NCI-H748 (cell line): ENCODE data around the gene ADAMTS13.
"Not testable (repeated sequence)": the region's sequence is repeated elsewhere in the genome, so short reads cannot be mapped to it uniquely, and the experiment has no call there.

ENCODE experiments used
- DNase-seq: peaks from one replicate; lab custom pipeline; 2025; ENCODE audit not compliant: unreplicated experiment; lab: John Stamatoyannopoulos, UW

The ADAMTS13 gene

DNA sequence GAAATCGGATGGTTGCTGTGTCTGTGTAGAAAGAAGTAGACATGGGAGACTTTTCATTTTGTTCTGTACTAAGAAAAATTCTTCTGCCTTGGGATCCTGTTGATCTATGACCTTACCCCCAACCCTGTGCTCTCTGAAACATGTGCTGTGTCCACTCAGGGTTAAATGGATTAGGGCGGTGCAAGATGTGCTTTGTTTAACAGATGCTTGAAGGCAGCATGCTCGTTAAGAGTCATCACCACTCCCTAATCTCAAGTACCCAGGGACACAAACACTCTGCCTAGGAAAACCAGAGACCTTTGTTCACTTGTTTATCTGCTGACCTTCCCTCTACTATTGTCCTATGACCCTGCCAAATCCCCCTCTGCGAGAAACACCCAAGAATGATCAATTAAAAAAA, 30.7 kb upstream of the ADAMTS13 start:
- DNase-seq: not testable (repeated sequence)

DNA sequence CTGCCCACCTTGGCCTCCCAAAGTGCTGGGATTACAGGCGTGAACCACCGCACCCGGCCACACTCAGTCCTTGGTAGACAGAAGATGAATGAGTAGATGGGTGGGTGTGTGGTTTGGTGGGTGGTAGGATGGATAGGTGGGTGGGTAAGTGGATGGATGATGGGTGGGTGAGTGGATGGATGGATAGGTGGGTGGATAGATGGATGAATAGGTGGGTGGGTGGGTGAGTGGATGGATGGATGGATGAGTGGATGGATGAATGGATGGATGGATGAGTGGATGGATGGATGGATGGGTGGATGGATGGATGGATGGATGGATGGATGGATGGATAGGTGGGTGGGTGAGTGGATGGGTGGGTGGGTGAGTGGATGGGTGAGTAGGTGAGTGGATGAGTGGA, 29.9 kb upstream of the ADAMTS13 start:
- not testable (repeated sequence) for DNase-seq

- no peak for DNase-seq
Observed at GRCh38 chr9:133393399-133393798, 28.8 kb upstream of the ADAMTS13 start.

DNA sequence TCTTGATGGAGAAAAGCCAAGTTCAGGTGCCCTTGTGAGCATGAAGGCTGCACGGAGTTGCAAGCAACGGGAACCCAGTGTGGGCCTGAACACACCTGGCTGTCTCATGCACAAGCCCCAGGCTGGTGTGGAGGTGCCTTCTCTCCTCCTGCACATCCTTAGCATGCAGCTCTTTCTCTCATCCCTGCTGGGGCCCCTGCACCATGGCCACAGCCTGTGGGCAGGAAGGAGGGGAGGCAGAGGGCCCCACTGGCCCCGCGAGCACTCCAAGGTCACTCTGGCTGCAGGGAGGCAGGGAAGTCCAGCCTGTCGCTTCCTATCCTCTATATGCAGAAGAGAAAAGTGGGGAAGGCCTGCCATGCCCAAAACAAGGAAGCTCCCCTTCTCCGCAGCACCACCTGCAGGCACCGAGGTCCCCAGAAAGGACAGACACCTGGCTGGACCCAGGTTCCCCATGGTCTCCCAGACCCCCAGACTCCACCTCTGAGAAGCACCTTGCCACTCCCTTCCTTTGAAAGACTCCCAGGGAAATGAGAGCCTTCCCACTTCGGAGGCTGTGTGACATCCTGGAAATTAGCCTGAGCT, 27.4 kb upstream of the ADAMTS13 start:
- DNase-seq: no peak

- DNase-seq: no peak
Observed at GRCh38 chr9:133396952-133397351, 25.2 kb upstream of the ADAMTS13 start.

DNA sequence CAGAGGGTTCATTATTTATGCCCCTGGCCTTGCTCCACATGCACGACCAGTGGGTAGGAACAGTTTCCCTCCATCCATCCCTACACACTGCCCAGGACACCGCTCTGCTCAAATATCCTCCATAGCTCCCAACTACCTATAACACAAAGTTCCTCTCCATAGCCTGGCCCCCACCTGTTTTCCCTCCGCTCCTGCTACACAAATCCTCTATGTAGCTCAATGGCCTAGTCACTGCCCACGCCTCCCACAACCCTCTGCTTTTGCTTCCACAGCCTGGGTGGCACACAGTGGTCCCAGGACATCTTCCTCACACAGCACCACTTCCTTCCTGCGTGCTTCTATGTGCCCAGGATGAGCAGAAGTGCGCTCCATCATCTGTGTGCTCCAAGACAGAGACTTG, 24.8 kb upstream of the ADAMTS13 start:
- DNase-seq: no peak

- no peak for DNase-seq
Observed at GRCh38 chr9:133397895-133398294, 24.3 kb upstream of the ADAMTS13 start.

GRCh38 chr9:133400292-133400691, 21.9 kb upstream of the ADAMTS13 start:
- no peak for DNase-seq

DNA sequence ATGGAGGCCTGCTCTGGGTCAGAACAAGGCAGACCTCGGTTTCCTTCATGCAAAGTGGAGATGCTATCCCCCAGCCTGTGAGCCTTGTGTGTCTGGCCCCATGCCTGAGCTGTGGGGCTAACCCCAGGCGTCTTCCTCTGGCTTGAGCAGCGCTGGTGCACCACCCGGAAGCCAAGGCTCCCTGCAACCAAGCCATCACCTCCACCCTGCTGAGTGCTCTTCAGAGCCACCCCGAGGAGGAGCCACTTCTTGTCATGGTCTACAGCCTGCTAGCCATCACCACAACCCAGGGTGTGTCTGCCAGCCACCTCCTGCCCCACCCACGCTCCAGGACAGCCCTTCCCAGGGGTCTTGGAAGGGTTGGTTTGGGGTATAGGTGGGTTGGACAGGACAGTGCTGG, 20.6 kb upstream of the ADAMTS13 start:
- DNase-seq: no peak

- no peak for DNase-seq
Observed at GRCh38 chr9:133402689-133403088, 19.5 kb upstream of the ADAMTS13 start.

- peak; percentile 66 for DNase-seq
Observed at GRCh38 chr9:133403766-133404453, 18.3 kb upstream of the ADAMTS13 start.

DNA sequence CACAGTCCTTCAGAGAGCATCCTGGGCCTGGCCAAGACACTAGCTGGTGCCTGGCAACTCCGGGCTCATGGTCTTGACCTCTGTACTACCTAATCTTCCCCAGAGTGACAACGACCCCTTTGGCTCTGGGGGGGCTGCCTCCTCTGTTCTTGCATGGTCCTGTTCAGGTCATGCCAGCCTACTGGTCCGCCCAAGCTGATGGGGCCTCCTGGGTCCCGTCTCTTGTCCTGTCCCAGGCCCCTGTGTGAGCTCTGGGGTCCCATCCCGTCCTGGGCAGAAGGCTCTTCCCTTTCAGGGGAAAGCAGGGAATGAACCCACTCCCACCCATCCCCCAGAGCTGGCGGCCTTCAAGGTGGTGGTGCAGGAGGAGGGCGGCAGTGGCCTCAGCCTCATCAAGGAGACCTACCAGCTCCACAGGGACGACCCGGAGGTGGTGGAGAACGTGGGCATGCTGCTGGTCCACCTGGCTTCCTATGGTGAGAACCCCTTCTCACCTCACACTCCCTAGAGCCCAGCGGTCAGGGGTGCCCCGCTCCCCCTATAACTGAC, 17.6 kb upstream of the ADAMTS13 start:
- DNase-seq: no peak

GRCh38 chr9:133405508-133406438, 16.4 kb upstream of the ADAMTS13 start:
- DNase-seq: no peak

DNA sequence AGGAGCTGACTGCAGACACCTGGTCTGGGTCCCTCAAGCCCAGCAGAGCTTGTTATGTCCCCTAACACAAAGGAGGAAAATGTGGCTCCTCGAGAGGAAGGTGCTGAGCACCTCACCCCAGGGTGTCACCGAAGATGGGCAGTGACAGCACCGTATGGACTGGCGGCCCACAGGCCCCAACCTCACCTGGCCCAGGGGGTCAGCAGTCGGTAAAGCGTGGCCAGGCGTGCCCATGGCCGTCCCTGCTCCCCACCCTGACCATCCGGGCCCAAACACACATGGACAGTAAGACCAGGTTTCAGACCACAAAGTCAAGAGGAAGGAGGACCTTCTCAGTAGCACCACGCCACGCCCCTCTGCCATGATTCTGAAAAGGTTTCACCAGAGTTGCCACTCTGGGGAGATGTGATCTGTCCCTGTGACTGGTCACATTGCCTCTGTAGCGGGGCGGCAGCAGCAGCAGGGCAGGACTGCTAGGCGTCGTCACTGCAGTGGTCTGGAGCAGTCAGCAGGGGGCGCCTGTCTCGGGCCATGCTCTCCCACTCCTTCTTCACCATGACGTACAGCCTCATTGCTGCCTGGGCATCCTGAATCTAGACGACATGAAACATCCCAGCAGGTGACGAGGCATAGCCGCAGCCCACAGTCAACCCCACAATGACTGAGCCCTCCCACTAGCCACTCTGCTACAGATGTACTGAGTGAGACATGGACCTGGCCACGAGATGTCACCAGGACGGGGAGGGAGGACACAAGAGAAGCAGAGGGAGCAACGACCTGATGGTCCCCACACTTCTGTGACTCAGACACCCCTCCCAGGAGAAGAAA, 15.5 kb upstream of the ADAMTS13 start:
- DNase-seq: peak; percentile 64

- DNase-seq: no peak
Observed at GRCh38 chr9:133408042-133408441, 14.1 kb upstream of the ADAMTS13 start.

DNA sequence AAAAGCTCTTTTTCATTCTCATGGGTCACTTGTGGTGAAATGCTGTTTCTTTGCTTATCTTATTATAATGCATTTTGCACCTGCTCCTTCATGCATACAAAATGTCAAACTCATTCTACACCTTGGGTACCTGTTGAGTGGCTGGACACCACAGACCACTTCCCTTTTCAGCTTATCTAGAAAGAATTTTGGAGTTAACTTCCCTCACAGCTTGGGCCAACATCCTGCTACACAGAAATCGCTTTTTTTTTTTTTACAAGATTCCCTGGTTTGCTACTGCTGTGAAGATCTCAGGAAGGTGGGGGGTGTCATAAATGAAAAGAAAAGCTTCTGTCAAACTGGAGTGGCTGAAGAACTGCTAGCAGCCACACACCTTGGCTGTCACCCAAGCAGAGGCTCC, 7.0 kb upstream of the ADAMTS13 start:
- DNase-seq: no peak

DNA sequence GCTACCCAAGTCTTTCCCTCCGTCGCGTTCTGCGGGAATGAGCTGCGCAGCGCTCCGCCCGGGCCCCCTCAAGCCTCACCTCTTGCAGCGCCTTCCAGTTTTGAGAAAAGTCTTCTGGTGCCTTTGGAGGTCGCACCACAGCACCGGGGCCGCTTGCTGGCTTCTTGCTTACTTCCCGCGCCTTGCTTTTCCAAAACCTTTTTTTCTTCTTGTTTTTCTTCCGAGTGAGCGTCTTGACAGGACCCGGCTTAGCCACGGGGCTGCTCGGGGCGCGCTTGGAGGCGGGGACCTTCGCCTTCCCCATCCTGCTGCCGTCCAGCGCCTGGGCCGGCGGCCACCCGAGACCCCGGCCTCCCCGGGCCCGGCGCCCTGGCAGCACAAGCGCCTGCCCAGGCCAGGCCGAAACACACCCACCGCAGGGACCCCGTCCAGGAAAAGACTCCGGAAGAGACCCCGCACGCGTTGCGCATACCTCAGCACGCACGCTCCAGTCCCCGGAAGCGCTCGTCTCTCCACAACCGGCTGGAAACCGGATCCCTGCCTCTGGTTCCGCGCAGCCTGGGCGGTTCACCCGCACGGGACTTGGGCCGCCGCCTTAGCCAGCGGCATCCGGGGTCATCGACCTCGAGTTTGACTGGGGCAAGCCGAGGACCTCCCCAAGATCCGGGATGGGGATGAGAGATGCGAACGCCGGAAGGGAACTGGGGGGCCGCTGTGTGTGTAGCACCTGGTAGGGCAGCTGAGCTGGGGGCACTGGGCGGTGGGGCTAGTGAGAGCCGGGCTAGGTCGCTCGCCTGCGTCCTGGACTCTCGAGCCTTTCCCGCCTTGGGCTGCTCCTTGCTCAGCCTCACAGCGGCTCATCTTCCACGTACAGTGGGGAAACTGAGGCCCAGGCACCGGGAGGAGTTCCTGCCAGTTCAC, 4.4 kb upstream of the ADAMTS13 start, which contains the start of gene REXO4:
Gene REXO4, minus strand, starts transcription at position 470 of the 921 bp plus-strand sequence. Its CDS starts 166 bp downstream, at position 304.
- peak; percentile 90 for DNase-seq

- DNase-seq: no peak
Observed at GRCh38 chr9:133419005-133419404, 3.2 kb upstream of the ADAMTS13 start.

GRCh38 chr9:133420392-133420827, 1.8 kb upstream of the ADAMTS13 start:
- DNase-seq: peak; percentile 11
